Fibroblast of the aortic adventitia (primary cell): ENCODE measurements around the gene COL2A1. TPM values are rescaled to one million over a fixed set of nuclear protein-coding genes. Genes with fewer than 3 reads are reported as not detected.

Source experiments
- DNase-seq: peaks from one replicate; pipeline ENCODE4 v3.0.0-alpha.2; 2010; ENCODE audit warnings: low read depth
- H3K4me3 ChIP-seq: 2 replicates; pipeline ENCODE4 v1.5.1; 2011; ENCODE audit warnings: low read depth, mild to moderate bottlenecking, control low read depth, low read length, moderate library complexity
- CTCF ChIP-seq: IDR thresholded peaks from 2 replicates; pipeline ENCODE4 v1.5.1; 2011; ENCODE audit warnings: mild to moderate bottlenecking, low read length, control low read depth, inconsistent platforms; ENCODE audit not compliant: insufficient read depth
- total RNA-seq: library from RNA; depleted of rRNA; stranded (reverse); fragments of >200 nt; gene quantifications from 2 replicates; pipeline ENCODE4 v1.2.3, GENCODE V29; 2012; ENCODE audit warnings: low replicate concordance

The COL2A1 gene
- total RNA-seq, 1 donor = not detected

DNA sequence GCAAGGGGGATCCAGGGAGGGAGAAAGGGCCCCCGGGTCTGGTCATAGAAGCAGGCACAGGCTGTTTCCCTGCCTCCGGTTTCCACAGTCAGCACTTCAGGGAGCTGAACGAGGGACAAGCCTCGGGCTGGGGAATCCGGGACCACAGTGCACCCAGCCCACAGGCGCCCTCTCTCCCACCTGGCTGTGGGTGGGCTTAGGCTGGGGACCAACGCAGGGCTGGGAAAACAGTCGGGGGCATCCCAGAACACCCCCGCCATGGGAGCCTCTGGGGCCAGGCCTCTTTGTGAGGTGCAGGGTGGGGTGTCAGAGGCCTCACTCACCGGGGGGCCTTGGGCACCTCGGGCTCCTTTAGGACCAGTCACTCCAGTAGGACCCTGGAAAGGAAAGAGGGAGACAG lies 24.6 kb downstream of the COL2A1 start:
- H3K4me3 ChIP-seq = no peak overlapping the region
- DNase-seq = no peak
- TF ChIP-seq CTCF = no peak

DNA sequence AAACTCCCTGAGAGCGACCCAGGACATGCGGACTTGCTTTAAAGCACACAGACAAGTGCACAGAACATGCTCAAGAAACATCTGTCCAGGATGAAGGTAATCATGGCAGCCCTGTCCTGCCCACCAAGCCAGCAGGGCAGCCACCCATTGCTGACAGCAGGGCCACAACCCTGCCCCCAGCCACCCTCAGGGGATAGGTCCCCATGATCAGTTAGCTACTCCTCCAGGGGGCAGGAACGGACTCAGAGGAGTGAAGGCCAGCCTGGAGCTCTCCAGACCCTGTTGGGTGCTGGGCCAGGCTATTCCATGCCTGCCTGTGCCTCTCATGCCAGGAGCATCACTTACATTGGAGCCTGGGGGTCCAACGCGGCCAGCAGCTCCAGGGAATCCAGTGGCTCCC lies 25.1 kb downstream of the COL2A1 start:
- no peak for DNase-seq

DNA sequence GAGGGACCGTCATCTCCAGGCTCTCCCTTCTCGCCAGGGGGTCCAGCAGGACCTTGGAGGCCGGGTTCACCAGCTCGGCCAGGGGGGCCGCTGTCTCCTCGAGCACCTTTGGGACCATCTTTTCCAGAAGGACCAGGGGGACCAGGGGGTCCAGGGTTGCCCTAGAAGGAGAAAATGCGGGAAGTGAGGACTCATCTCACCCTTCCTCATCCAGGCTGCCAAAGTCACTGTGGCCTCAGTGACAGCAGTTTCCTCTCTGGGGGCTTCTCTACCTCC lies 25.7 kb downstream of the COL2A1 start:
- H3K4me3 ChIP-seq = no peak overlapping the region
- TF ChIP-seq CTCF = no peak
- DNase-seq = no peak

More for the DNA sequence above, 25.1 kb downstream of the COL2A1 start:
- no peak overlapping the region for H3K4me3 ChIP-seq
- no peak for TF ChIP-seq CTCF

GRCh38 chr12:47977772-47978597 lies 26.3 kb downstream of the COL2A1 start:
- no peak overlapping the region for H3K4me3 ChIP-seq
- TF ChIP-seq CTCF = no peak
- no peak for DNase-seq

GRCh38 chr12:47977046-47977771 lies 27.1 kb downstream of the COL2A1 start:
- TF ChIP-seq CTCF = no peak
- DNase-seq = no peak
- no peak overlapping the region for H3K4me3 ChIP-seq

GRCh38 chr12:47975816-47976215 lies 28.5 kb downstream of the COL2A1 start:
- no peak overlapping the region for H3K4me3 ChIP-seq
- no peak for TF ChIP-seq CTCF
- DNase-seq = no peak
